Measurements from ENCODE around the gene KIF5C. TPM values are rescaled to one million over a fixed set of nuclear protein-coding genes. Genes with fewer than 3 reads are reported as not detected.
"Not testable (repeated sequence)": the region's sequence is repeated elsewhere in the genome, so short reads cannot be mapped to it uniquely, and the experiment has no call there.

Gene KIF5C
- total RNA-seq, 4 donors from 2014 or later: 0.77 to 11.0 (median 1.9) TPM

DNA sequence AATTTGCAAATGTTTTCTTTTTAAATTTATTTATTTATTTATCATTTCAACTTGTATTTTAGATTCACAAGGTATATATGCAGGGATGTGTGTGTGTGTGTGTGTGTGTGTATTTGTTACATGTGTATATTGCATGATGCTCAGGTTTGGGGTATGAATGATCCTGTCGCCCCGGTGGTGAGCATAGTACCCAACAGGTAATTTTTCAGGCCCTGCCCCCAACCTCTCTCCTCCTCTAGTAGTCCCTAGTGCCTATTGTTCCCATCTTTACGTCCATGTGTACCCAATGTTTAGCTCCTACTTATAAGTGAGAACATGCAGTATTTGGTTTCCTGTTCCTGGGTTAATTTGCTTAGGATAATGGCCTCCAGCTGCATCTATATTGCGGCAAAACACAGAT lies 33.0 kb upstream of the KIF5C start:
- TF ChIP-seq, protein P1, sequence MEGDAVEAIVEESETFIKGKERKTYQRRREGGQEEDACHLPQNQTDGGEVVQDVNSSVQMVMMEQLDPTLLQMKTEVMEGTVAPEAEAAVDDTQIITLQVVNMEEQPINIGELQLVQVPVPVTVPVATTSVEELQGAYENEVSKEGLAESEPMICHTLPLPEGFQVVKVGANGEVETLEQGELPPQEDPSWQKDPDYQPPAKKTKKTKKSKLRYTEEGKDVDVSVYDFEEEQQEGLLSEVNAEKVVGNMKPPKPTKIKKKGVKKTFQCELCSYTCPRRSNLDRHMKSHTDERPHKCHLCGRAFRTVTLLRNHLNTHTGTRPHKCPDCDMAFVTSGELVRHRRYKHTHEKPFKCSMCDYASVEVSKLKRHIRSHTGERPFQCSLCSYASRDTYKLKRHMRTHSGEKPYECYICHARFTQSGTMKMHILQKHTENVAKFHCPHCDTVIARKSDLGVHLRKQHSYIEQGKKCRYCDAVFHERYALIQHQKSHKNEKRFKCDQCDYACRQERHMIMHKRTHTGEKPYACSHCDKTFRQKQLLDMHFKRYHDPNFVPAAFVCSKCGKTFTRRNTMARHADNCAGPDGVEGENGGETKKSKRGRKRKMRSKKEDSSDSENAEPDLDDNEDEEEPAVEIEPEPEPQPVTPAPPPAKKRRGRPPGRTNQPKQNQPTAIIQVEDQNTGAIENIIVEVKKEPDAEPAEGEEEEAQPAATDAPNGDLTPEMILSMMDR (IDR thresholded peaks at IDR 0.05): no peak
- no peak for TF ChIP-seq POLR2A (IDR thresholded peaks at IDR 0.05)
- H3K27me3 ChIP-seq: no peaks in the 10 kb centered on the region
- intact Hi-C loops (cut with DNase I; ENCODE audit: low total_unique reads): no loop called here

DNA sequence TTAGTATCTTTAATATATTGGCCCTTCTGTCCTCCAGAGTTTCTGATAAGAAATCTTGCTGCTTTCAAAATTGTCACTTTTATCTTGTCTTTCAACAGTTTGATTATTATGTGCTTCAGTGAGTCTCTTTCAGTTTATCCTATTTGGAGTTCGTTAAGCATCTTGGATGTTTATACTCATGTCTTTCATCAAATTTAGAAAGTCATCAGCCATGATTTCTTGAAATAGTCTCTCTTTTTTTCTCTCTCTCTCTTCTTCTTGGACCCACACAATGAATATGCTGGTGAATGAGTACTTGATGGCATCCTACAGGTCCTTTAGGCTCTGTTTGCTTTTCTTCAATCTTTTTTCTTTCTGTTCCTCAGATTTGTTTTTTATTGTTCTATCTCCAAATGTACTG lies 26.9 kb upstream of the KIF5C start:
- Histone ChIP-seq H3K4me3 (no peak overlapping the region), H3K9me3 (peaks cover 0 to 9% of the 10 kb centered on the region in 2 donors), H3K27ac (no peak overlapping the region), H3K4me1 (no peaks in the 10 kb centered on the region), H3K27me3 (no peaks in the 10 kb centered on the region), H3K36me3 (no peaks in the 10 kb centered on the region)
- intact Hi-C loops (cut with DNase I; ENCODE audit: low total_unique reads): no loop called here
- TF ChIP-seq, protein P1 (IDR thresholded peaks at IDR 0.05): no peak
- no peak for TF ChIP-seq POLR2A (IDR thresholded peaks at IDR 0.05)
- no peak for DNase-seq

More for the DNA sequence above, 33.0 kb upstream of the KIF5C start:
- no peaks in the 10 kb centered on the region for H3K4me1 ChIP-seq
- no peaks in the 10 kb centered on the region for H3K36me3 ChIP-seq
- H3K27ac ChIP-seq: no peak overlapping the region
- no peak for DNase-seq
- H3K4me3 ChIP-seq: no peak overlapping the region
- H3K9me3 ChIP-seq: no peaks in the 10 kb centered on the region

DNA sequence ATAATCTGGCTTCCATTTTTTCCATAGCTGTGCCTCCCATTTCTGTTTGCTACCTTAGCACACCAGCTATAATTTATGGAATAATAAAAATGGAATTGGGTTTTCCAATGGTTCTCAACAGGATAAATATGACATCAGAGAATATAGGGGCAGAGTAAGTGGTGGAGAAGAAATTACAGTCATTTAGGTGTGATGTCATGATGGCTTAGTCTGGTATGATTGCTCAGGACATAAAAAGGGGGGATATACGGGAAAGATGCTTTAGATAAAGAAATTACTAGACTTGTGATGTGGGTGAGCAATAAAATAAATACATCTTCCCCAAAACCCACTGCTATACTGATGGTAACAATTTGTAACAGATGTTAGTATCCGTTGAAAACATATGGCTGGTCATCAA lies 21.6 kb upstream of the KIF5C start:
- intact Hi-C loops (cut with DNase I; ENCODE audit: low total_unique reads): no loop called here
- H3K4me1 ChIP-seq: no peaks in the 10 kb centered on the region
- H3K27ac ChIP-seq: no peak overlapping the region
- no peak for DNase-seq
- TF ChIP-seq POLR2A (IDR thresholded peaks at IDR 0.05): no peak
- TF ChIP-seq, protein P1 (IDR thresholded peaks at IDR 0.05): no peak
- H3K9me3 ChIP-seq: peaks cover 0 to 8% of the 10 kb centered on the region in 2 donors
- H3K36me3 ChIP-seq: no peaks in the 10 kb centered on the region
- no peak overlapping the region for H3K4me3 ChIP-seq
- no peaks in the 10 kb centered on the region for H3K27me3 ChIP-seq

DNA sequence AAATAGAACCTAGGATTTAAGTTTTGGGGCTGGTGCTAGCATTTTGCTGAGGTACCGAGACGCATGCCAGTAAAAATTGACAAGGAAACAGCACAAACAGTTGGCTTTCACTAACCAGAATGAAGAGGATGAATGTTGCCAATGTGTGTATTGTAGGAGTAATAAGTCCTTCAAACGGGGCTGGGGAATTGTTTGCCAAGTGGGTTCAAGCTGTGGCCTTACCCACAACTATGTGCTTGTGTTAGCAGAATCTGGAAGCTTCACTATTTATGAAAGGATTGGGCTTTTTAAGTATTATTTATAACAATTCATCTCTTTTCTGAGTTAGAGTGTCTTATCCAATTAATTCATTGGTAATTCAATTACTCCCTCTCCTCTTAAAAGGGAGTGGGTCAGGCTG lies 15.0 kb upstream of the KIF5C start:
- TF ChIP-seq POLR2A (IDR thresholded peaks at IDR 0.05): no peak
- TF ChIP-seq, protein P1 (IDR thresholded peaks at IDR 0.05): no peak
- DNase-seq: no peak
- Histone ChIP-seq H3K4me1 (no peaks in the 10 kb centered on the region), H3K36me3 (no peaks in the 10 kb centered on the region), H3K27ac (no peak overlapping the region), H3K9me3 (no peaks in the 10 kb centered on the region), H3K4me3 (no peak overlapping the region), H3K27me3 (no peaks in the 10 kb centered on the region)
- intact Hi-C loops (cut with DNase I; ENCODE audit: low total_unique reads): no loop called here

DNA sequence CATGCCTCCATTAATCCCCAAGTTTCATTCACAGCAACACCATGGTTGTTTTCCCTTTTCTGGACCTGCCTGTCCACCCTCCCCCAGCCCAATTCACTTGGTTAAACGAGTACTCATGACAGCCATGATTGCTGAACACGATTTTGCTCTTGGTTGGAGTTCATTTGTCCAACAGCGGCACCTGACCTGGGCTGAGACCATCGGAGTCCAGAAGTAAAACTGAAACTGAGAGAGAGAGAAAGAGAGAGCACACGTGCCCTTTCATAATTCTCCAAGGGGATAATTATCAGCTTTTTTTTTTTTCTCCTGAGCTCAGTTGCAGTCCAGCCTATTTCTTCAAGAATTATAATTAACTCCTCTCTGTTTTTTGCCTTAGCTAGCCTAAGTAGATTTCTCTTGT lies 13.7 kb upstream of the KIF5C start:
- Histone ChIP-seq H3K36me3 (no peaks in the 10 kb centered on the region), H3K4me1 (no peaks in the 10 kb centered on the region), H3K27ac (no peak overlapping the region), H3K9me3 (no peaks in the 10 kb centered on the region), H3K27me3 (no peaks in the 10 kb centered on the region), H3K4me3 (no peak overlapping the region)
- TF ChIP-seq, protein P1 (IDR thresholded peaks at IDR 0.05): no peak
- no peak for TF ChIP-seq POLR2A (IDR thresholded peaks at IDR 0.05)
- intact Hi-C loops (cut with DNase I; ENCODE audit: low total_unique reads): no loop called here
- no peak for DNase-seq

DNA sequence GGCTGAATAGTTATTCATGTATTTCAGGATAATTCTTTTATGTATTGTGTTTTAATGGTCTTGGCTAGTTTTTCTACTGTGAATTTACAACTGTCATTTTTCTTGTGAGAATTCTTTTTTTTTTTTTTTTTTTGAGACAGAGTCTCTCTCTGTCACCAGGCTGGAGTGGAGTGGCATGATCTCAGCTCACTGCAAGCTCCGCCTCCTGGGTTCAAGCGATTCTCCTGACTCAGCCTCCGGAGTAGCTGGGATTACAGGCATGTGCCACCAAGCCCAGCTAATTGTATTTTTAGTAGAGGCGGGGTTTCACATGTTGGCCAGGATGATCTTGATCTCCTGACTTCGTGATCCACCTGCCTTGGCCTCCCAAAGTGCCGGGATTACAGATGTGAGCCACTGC lies 12.5 kb upstream of the KIF5C start:
- H3K27me3 ChIP-seq; H3K27ac ChIP-seq; H3K4me3 ChIP-seq; H3K36me3 ChIP-seq; H3K9me3 ChIP-seq; DNase-seq; H3K4me1 ChIP-seq; intact Hi-C loops (cut with DNase I; ENCODE audit: low total_unique reads): not testable (repeated sequence)
